ENCODE measurements around the gene HOMEZ.

GRCh38 chr14:23237772-23238594 lies 47.9 kb downstream of the HOMEZ start, which contains the start of gene RNF212B:
- no peak for TF ChIP-seq CTCF (IDR thresholded peaks at IDR 0.05; ENCODE audit: low read length)
- TF ChIP-seq EZH2 (optimal IDR thresholded peaks at IDR 0.05; ENCODE audit: low read depth, low read length): no peak
